ENCODE results near the gene WDFY3.

Gene WDFY3
- 0.35 to 4.1 (median 0.86) reads per million in 3 donors for total RNA-seq

- peaks cover 18% of the 10 kb centered on the region for H3K27me3 ChIP-seq (replicated peaks; ENCODE audit: control insufficient read depth, insufficient read depth, low read length, poor library complexity, severe bottlenecking)
- peaks cover 11% of the 10 kb centered on the region for H3K4me1 ChIP-seq (ENCODE audit: control insufficient read depth, insufficient read depth, low read length, poor library complexity, severe bottlenecking)
- H3K27ac ChIP-seq (ENCODE audit: insufficient read depth, low read length, poor library complexity, severe bottlenecking): no peak within 1 kb of the TSS
- H3K4me3 ChIP-seq (ENCODE audit: insufficient read depth, low read depth, low read length, poor library complexity, severe bottlenecking): peak within 1 kb of the TSS; percentile 37
- no peaks in the 10 kb centered on the region for H3K36me3 ChIP-seq (ENCODE audit: control insufficient read depth, insufficient read depth, low read length)
- no peak for DNase-seq
- no peaks in the 10 kb centered on the region for H3K9me3 ChIP-seq (ENCODE audit: control insufficient read depth, low read length)
Observed at GRCh38 chr4:84966382-84967242, at the start of gene WDFY3. WDFY3 (minus strand) TSS chr4:84966690; CDS start chr4:84860591, 106,099 bp downstream.

- Histone ChIP-seq H3K27me3 (replicated peaks; ENCODE audit: control insufficient read depth, insufficient read depth, low read length, poor library complexity, severe bottlenecking) (no peaks in the 10 kb centered on the region), H3K27ac (ENCODE audit: insufficient read depth, low read length, poor library complexity, severe bottlenecking) (no peak overlapping the region), H3K9me3 (ENCODE audit: control insufficient read depth, low read length) (no peaks in the 10 kb centered on the region), H3K4me1 (ENCODE audit: control insufficient read depth, insufficient read depth, low read length, poor library complexity, severe bottlenecking) (no peaks in the 10 kb centered on the region), H3K4me3 (ENCODE audit: insufficient read depth, low read depth, low read length, poor library complexity, severe bottlenecking) (no peak overlapping the region), H3K36me3 (ENCODE audit: control insufficient read depth, insufficient read depth, low read length) (no peaks in the 10 kb centered on the region)
- no peak for DNase-seq
Observed at GRCh38 chr4:85005865-85006377, 39.4 kb upstream of the WDFY3 start.

- H3K4me3 ChIP-seq (ENCODE audit: insufficient read depth, low read depth, low read length, poor library complexity, severe bottlenecking): no peak overlapping the region
- H3K9me3 ChIP-seq (ENCODE audit: control insufficient read depth, low read length): no peaks in the 10 kb centered on the region
- no peaks in the 10 kb centered on the region for H3K27me3 ChIP-seq (replicated peaks; ENCODE audit: control insufficient read depth, insufficient read depth, low read length, poor library complexity, severe bottlenecking)
- no peaks in the 10 kb centered on the region for H3K4me1 ChIP-seq (ENCODE audit: control insufficient read depth, insufficient read depth, low read length, poor library complexity, severe bottlenecking)
- no peak overlapping the region for H3K27ac ChIP-seq (ENCODE audit: insufficient read depth, low read length, poor library complexity, severe bottlenecking)
- DNase-seq: no peak
- H3K36me3 ChIP-seq (ENCODE audit: control insufficient read depth, insufficient read depth, low read length): no peaks in the 10 kb centered on the region
Observed at GRCh38 chr4:85000343-85000742, 33.9 kb upstream of the WDFY3 start.

GRCh38 chr4:84995386-84995785, 28.9 kb upstream of the WDFY3 start:
- no peak for DNase-seq
- no peaks in the 10 kb centered on the region for H3K9me3 ChIP-seq (ENCODE audit: control insufficient read depth, low read length)
- no peak overlapping the region for H3K4me3 ChIP-seq (ENCODE audit: insufficient read depth, low read depth, low read length, poor library complexity, severe bottlenecking)
- H3K4me1 ChIP-seq (ENCODE audit: control insufficient read depth, insufficient read depth, low read length, poor library complexity, severe bottlenecking): no peaks in the 10 kb centered on the region
- no peak overlapping the region for H3K27ac ChIP-seq (ENCODE audit: insufficient read depth, low read length, poor library complexity, severe bottlenecking)
- H3K36me3 ChIP-seq (ENCODE audit: control insufficient read depth, insufficient read depth, low read length): no peaks in the 10 kb centered on the region
- no peaks in the 10 kb centered on the region for H3K27me3 ChIP-seq (replicated peaks; ENCODE audit: control insufficient read depth, insufficient read depth, low read length, poor library complexity, severe bottlenecking)

GRCh38 chr4:84994280-84994679, 27.8 kb upstream of the WDFY3 start:
- Histone ChIP-seq H3K9me3 (ENCODE audit: control insufficient read depth, low read length) (no peaks in the 10 kb centered on the region), H3K4me3 (ENCODE audit: insufficient read depth, low read depth, low read length, poor library complexity, severe bottlenecking) (no peak overlapping the region), H3K4me1 (ENCODE audit: control insufficient read depth, insufficient read depth, low read length, poor library complexity, severe bottlenecking) (no peaks in the 10 kb centered on the region), H3K27ac (ENCODE audit: insufficient read depth, low read length, poor library complexity, severe bottlenecking) (no peak overlapping the region), H3K36me3 (ENCODE audit: control insufficient read depth, insufficient read depth, low read length) (no peaks in the 10 kb centered on the region), H3K27me3 (replicated peaks; ENCODE audit: control insufficient read depth, insufficient read depth, low read length, poor library complexity, severe bottlenecking) (no peaks in the 10 kb centered on the region)
- DNase-seq: no peak

- no peak overlapping the region for H3K4me3 ChIP-seq (ENCODE audit: insufficient read depth, low read depth, low read length, poor library complexity, severe bottlenecking)
- H3K27ac ChIP-seq (ENCODE audit: insufficient read depth, low read length, poor library complexity, severe bottlenecking): no peak overlapping the region
- no peak for DNase-seq
- H3K9me3 ChIP-seq (ENCODE audit: control insufficient read depth, low read length): no peaks in the 10 kb centered on the region
- H3K27me3 ChIP-seq (replicated peaks; ENCODE audit: control insufficient read depth, insufficient read depth, low read length, poor library complexity, severe bottlenecking): no peaks in the 10 kb centered on the region
- no peaks in the 10 kb centered on the region for H3K36me3 ChIP-seq (ENCODE audit: control insufficient read depth, insufficient read depth, low read length)
- no peaks in the 10 kb centered on the region for H3K4me1 ChIP-seq (ENCODE audit: control insufficient read depth, insufficient read depth, low read length, poor library complexity, severe bottlenecking)
Observed at GRCh38 chr4:84985952-84986351, 19.5 kb upstream of the WDFY3 start.

- H3K4me1 ChIP-seq (ENCODE audit: control insufficient read depth, insufficient read depth, low read length, poor library complexity, severe bottlenecking): no peaks in the 10 kb centered on the region
- no peak for DNase-seq
- no peak overlapping the region for H3K4me3 ChIP-seq (ENCODE audit: insufficient read depth, low read depth, low read length, poor library complexity, severe bottlenecking)
- H3K27ac ChIP-seq (ENCODE audit: insufficient read depth, low read length, poor library complexity, severe bottlenecking): no peak overlapping the region
- no peaks in the 10 kb centered on the region for H3K36me3 ChIP-seq (ENCODE audit: control insufficient read depth, insufficient read depth, low read length)
- no peaks in the 10 kb centered on the region for H3K27me3 ChIP-seq (replicated peaks; ENCODE audit: control insufficient read depth, insufficient read depth, low read length, poor library complexity, severe bottlenecking)
- H3K9me3 ChIP-seq (ENCODE audit: control insufficient read depth, low read length): no peaks in the 10 kb centered on the region
Observed at GRCh38 chr4:84977396-84977795, 10.9 kb upstream of the WDFY3 start.

DNA sequence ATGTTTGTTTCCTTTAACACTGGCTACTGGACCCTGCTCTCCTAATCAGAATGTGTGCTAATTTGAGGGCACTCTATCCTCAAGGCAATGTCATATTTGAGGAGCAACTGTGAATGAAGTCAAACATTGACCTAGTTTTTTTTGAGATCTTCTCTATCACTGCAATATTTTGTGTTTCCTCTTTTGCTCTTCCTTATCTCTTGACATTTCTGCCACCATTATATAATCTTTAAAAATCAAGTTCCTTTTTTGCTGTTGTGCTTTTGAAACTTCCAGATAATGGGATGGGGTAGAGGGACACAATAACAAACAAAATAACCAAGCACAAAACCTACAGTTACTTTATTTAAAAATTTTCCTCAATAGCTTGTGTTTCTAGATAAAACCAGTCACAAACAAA, 7.4 kb upstream of the WDFY3 start:
- Histone ChIP-seq H3K9me3 (ENCODE audit: control insufficient read depth, low read length) (no peaks in the 10 kb centered on the region), H3K4me1 (ENCODE audit: control insufficient read depth, insufficient read depth, low read length, poor library complexity, severe bottlenecking) (no peaks in the 10 kb centered on the region)
- DNase-seq: no peak

GRCh38 chr4:84971319-84971932, 4.9 kb upstream of the WDFY3 start:
- no peak for DNase-seq
- H3K27ac ChIP-seq (ENCODE audit: insufficient read depth, low read length, poor library complexity, severe bottlenecking): no peak overlapping the region
- peaks cover 7% of the 10 kb centered on the region for H3K4me1 ChIP-seq (ENCODE audit: control insufficient read depth, insufficient read depth, low read length, poor library complexity, severe bottlenecking)
- peaks cover 9% of the 10 kb centered on the region for H3K27me3 ChIP-seq (replicated peaks; ENCODE audit: control insufficient read depth, insufficient read depth, low read length, poor library complexity, severe bottlenecking)
- no peak overlapping the region for H3K4me3 ChIP-seq (ENCODE audit: insufficient read depth, low read depth, low read length, poor library complexity, severe bottlenecking)
- H3K9me3 ChIP-seq (ENCODE audit: control insufficient read depth, low read length): no peaks in the 10 kb centered on the region
- H3K36me3 ChIP-seq (ENCODE audit: control insufficient read depth, insufficient read depth, low read length): no peaks in the 10 kb centered on the region

More for the DNA sequence above, 7.4 kb upstream of the WDFY3 start:
- Histone ChIP-seq H3K27me3 (replicated peaks; ENCODE audit: control insufficient read depth, insufficient read depth, low read length, poor library complexity, severe bottlenecking) (no peaks in the 10 kb centered on the region), H3K36me3 (ENCODE audit: control insufficient read depth, insufficient read depth, low read length) (no peaks in the 10 kb centered on the region), H3K4me3 (ENCODE audit: insufficient read depth, low read depth, low read length, poor library complexity, severe bottlenecking) (no peak overlapping the region), H3K27ac (ENCODE audit: insufficient read depth, low read length, poor library complexity, severe bottlenecking) (no peak overlapping the region)

DNA sequence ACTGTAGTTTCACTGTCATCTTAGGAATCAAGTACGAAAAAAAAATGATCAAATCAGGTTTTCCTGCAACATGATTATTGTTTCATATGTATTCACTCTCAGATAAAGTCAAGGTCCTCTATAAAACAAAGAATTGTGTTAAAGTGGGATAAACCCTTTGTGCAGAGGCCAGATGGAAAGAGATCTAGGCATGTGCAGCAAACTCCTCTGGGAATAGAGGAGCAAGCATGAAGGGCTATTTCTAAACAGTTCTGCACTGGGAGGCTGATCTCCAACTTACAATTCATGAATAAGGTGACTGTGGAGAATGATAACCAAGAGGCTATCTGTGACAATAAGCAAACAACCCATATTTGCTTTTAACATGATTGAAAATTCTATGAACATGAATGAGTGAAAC, 2.4 kb upstream of the WDFY3 start:
- H3K4me1 ChIP-seq (ENCODE audit: control insufficient read depth, insufficient read depth, low read length, poor library complexity, severe bottlenecking): peaks cover 11% of the 10 kb centered on the region
- H3K27ac ChIP-seq (ENCODE audit: insufficient read depth, low read length, poor library complexity, severe bottlenecking): no peak overlapping the region
- H3K9me3 ChIP-seq (ENCODE audit: control insufficient read depth, low read length): no peaks in the 10 kb centered on the region
- no peak overlapping the region for H3K4me3 ChIP-seq (ENCODE audit: insufficient read depth, low read depth, low read length, poor library complexity, severe bottlenecking)
- H3K36me3 ChIP-seq (ENCODE audit: control insufficient read depth, insufficient read depth, low read length): no peaks in the 10 kb centered on the region
- H3K27me3 ChIP-seq (replicated peaks; ENCODE audit: control insufficient read depth, insufficient read depth, low read length, poor library complexity, severe bottlenecking): peaks cover 18% of the 10 kb centered on the region
- DNase-seq: no peak
